GM18951 (cell line): Measurements from ENCODE around the gene MRM1.

Source experiments
- POLR2A ChIP-seq: IDR thresholded peaks from 4 replicates; pipeline ENCODE4 v1.6.1; 2011; ENCODE audit warnings: mild to moderate bottlenecking; ENCODE audit not compliant: insufficient read length, insufficient read depth; ENCODE audit errors: extremely low read depth
- in situ Hi-C: fragments of 300-500 bp; cut with MboI; formaldehyde crosslinking; loops from one replicate; pipeline ENCODE4 v1.12.0; 2022; ENCODE audit warnings: low sequenced_read_pairs, mixed read lengths, inconsistent platforms; ENCODE audit not compliant: unreplicated experiment

The MRM1 gene

DNA sequence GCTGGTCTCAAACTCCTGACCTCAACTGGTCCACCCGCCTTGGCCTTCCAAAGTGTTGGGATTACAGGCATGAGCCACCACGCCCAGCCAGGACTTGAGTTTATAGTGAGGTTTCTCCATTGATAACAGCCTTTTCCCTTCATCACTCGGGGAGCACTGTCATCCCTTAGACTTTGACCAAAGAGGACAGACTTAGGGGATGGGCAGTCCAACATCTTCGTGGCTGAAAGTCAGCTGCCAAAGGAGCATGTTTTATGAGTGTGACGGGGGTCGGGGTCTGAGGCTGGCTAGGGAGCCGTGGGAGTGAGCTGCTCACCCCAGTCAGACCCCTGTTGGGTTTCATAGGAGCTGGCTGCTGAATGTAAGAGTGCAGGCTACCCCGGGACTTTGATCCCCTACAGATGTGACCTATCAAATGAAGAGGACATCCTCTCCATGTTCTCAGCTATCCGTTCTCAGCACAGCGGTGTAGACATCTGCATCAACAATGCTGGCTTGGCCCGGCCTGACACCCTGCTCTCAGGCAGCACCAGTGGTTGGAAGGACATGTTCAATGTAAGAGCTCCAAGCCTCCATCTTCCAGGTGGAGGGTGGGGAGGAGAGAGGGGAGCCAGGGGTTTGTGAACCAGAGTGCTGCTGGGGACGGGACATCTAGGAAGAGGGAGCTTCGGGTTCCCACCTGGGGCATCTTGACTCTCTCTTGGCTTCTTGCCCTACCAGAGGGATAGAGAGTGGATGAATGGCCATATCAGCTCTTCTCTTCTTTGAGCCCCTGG, 6.6 kb upstream of the MRM1 start:
- TF ChIP-seq POLR2A: no peak
- in situ Hi-C loops: no loop called here

DNA sequence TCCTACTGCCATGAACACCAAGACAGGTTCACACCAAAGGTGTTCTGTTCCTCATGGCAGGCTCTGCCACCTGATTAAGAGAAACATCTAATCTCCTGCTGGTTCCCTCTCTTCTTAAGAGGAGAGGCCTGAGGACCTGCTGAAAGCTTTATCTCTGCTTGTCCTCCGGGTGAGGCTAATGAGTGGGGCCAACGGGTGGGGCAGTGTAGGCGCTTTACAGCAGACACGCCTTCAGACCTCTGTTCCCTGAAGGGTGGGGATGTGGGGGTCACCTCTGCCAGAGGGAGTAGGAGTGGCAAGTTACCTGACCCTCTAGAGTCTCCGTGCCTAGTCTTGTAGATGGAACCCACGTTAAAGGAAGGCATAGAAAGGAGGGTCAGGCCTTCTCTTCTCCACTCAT, 4.2 kb upstream of the MRM1 start:
- in situ Hi-C loops: no loop called here
- no peak for TF ChIP-seq POLR2A

DNA sequence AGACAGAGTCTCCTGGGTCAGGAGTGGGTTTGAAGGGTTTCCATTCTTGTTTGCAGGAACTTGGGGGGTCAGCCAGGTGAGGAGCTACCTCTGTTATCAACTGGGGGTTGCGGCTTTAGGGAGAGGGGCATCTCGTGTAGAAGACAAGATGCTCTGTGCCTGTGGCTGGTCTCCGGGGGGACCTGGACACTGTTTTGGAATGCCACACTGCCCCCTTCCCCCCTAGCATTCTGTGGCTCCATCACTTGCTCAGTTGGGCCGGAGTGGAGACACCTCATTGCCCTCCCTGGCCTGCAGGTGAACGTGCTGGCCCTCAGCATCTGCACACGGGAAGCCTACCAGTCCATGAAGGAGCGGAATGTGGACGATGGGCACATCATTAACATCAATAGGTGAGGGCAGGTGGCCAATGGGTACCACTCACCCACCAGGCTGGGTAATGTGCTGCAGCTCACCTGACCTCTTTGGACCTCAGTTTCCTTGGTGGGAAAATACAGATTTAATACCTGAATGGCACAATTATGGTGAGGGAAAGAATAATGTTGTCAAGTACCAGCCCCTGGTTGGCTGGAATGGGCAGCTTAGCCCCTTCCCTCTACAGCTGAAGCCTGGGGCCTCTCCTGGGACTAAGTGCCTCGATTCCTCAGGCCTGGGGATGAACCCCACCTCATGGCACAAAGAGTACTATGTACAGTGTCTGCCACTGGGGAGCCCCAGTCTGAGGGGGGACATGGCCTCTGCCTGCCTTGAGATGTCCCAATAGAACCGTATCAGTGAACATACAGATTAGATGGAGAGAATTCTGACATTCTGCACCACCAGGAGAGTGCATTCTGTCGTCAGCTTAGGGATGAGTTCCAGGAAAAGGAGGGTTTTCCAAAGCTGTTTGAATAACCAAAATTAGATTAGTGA, 3.3 kb upstream of the MRM1 start:
- in situ Hi-C loops: no loop called here
- TF ChIP-seq POLR2A: no peak

DNA sequence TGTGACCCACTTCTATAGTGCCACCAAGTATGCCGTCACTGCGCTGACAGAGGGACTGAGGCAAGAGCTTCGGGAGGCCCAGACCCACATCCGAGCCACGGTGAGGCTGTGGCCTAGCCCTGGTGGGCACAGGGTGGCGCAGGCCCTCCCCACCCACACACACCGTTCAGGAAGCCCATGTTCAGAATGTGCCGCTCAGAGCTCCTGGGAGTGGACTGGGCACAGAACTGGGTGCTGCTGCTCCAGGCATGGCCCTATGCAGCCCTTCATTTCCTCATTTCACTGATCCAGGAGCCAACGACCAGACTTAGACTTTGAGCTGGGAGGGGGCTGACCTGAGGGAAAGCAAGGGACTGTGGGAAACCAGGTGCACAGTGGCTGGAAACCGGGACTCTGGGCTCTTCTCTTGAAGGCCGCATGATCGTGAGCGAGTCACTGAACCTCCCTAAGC, 2.4 kb upstream of the MRM1 start:
- in situ Hi-C loops: no loop called here
- no peak for TF ChIP-seq POLR2A

DNA sequence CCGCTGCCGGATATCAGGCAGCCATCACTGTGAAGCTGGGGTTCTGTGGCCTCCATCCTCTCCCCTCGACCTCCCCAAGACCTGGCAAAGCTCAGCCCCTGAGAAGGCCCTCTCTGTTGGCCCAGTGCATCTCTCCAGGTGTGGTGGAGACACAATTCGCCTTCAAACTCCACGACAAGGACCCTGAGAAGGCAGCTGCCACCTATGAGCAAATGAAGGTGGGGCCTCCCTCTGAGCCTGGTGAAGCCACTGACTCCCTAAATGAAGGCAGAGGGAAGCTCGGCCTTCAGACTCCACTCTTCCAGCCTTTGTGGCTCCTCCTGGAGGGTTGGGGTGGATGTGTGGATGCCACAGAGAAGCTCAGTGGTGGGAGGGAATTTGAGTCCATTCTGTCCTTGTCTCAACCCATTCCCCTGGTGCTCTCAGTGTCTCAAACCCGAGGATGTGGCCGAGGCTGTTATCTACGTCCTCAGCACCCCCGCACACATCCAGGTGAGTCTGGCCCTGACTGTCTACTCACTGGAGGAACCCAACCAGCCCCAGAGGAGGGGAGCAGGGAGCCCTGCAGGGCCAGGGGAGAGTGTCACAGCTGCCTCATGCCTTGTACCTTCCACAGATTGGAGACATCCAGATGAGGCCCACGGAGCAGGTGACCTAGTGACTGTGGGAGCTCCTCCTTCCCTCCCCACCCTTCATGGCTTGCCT, 1.7 kb upstream of the MRM1 start:
- TF ChIP-seq POLR2A: no peak
- in situ Hi-C loops: loop anchor here (25.0 kb wide), 1 partner anchor 763 kb away; no protein-coding TSS in a partner anchor

DNA sequence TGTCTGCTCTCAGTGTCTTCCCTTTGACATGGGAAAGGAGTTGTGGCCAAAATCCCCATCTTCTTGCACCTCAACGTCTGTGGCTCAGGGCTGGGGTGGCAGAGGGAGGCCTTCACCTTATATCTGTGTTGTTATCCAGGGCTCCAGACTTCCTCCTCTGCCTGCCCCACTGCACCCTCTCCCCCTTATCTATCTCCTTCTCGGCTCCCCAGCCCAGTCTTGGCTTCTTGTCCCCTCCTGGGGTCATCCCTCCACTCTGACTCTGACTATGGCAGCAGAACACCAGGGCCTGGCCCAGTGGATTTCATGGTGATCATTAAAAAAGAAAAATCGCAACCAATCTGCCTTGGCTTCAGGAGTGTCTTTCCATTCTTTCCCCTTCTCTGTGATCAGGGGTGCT, 918 bp upstream of the MRM1 start:
- TF ChIP-seq POLR2A: no peak
- in situ Hi-C loops: loop anchor here (25.0 kb wide), 1 partner anchor 762 kb away; no protein-coding TSS in a partner anchor

DNA sequence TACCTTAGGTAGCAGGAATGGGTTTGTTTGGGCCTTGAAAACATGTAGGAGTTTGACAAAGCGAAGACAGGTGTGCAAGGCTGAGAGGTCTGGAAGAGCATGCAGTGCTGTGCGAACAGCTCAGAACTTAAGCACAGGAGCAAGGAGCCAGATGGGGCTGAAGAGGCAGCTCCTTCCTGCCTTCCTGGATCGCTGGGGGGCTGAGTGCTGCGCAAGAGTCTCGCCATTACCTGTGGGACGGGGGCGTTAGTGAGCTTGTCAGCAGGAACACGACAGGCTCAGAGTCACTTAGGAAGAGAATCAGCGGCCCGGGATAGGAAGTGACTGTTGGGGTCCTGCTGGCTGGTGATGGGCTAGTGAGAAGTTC, 464 bp upstream of the MRM1 start:
- TF ChIP-seq POLR2A: no peak
- in situ Hi-C loops: loop anchor here (25.0 kb wide), 1 partner anchor 761 kb away; no protein-coding TSS in a partner anchor

DNA sequence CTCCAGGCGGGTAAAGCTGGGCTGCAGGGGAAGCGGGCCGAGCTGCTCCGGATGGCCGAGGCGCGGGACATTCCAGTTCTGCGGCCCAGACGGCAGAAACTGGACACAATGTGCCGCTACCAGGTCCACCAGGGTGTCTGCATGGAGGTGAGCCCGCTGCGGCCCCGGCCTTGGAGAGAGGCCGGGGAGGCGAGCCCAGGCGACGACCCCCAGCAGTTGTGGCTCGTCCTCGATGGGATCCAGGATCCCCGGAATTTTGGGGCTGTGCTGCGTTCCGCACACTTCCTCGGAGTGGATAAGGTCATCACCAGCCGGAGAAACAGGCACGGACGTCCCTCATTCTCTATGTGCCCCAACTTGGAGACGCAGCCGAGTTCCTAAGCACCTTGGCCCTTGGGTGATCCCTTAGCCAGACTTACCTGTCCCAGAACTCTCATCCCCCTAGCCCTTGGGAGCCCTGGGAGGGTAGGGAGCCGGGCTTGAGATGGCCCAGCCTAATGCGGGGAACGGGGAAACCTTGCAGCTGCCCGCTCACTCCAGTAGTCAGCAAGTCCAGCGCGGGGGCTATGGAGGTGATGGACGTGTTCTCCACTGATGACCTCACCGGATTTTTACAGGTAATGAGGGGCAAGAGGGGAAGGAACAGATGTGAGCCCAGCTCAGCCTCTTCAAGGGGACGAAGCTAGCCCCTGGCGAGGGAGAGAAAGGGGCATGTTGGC, 806 bp downstream of the MRM1 start:
- no peak for TF ChIP-seq POLR2A

DNA sequence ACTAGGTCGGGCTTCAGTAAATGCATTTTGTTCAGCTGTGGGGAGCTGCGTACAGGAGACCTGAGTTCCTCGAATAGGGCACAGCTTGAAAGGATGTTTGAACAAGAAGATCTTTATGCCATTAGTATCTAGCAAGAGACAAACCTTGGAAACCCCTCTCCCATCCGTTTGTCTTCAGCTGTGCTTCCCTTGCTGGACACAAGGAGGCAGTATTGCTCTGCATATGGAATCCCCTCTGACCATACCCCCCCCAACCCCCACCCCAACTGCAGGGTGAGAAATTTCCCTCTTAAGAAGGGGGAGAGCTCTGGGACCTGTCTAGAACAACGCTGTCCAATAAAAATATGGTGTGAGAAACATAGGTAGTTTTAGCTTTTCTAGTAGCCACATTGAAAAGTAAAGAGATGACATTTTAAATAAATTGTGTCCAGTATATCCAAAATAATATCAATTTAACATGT, 1.6 kb downstream of the MRM1 start:
- TF ChIP-seq POLR2A: no peak
- in situ Hi-C loops: loop anchor here (25.0 kb wide), 1 partner anchor 759 kb away; no protein-coding TSS in a partner anchor

More for the DNA sequence above, 806 bp downstream of the MRM1 start:
- in situ Hi-C loops: loop anchor here (25.0 kb wide), 1 partner anchor 760 kb away; no protein-coding TSS in a partner anchor

DNA sequence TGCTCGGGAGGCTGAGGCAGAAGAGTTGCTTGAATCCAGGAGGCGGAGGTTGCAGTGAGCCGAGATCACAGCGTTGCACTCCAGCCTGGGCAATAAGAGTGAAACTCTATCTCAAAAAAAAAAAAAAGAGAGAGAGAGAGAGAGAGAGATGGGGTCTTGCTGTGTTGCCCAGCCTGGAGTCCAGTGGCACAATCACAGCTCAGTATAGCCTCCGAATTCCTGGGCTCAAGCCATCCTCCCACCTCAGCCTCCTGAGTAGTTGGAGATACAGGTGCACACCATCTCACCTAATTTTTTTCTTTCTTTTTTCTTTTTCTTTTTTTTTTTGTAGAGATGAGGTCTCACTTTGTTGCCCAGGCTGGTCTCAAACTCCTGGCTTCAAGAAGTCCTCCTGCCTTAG, 3.6 kb downstream of the MRM1 start:
- in situ Hi-C loops: loop anchor here (25.0 kb wide), 1 partner anchor 757 kb away; no protein-coding TSS in a partner anchor

DNA sequence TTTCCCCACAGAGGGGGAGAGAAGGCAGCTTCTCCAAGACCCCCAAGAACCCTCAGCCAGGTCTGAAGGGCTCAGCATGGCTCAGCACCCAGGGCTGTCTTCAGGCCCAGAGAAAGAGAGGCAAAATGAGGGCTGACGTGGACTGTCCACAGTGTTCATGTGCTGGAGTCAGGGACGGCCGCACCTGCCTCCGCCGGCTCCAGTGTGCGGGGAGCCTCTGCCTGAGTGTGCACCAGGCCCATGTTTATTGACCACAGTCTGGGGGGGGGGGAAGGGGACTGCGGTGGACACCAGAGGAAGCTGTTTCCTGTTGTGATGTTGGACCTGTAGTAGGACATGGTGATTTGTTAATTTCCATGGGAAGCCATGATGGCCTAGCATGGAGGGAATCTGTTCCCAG, 6.9 kb downstream of the MRM1 start:
- in situ Hi-C loops: loop anchor here (25.0 kb wide), 1 partner anchor 754 kb away; no protein-coding TSS in a partner anchor
- no peak for TF ChIP-seq POLR2A
